Activated T-helper 9 cell treated with anti-CD3 and anti-CD28 coated beads, Interleukin-2, amount 50 U/mL, for 16 hours (primary cell): Measurements from ENCODE around the gene PRKG2.
"Not testable (repeated sequence)": the region's sequence is repeated elsewhere in the genome, so short reads cannot be mapped to it uniquely, and the experiment has no call there.

ENCODE experiments used
- DNase-seq: peaks from one replicate; pipeline ENCODE4 v3.0.0-alpha.2; 2020; ENCODE audit warnings: low read depth

PRKG2 gene

GRCh38 chr4:81162752-81163458, 52.1 kb downstream of the PRKG2 start:
- no peak for DNase-seq

GRCh38 chr4:81153714-81154323, 61.2 kb downstream of the PRKG2 start:
- DNase-seq = not testable (repeated sequence)

GRCh38 chr4:81152839-81153713, 61.9 kb downstream of the PRKG2 start:
- DNase-seq = no peak

- DNase-seq = no peak
Observed at GRCh38 chr4:81149976-81150375, 65.0 kb downstream of the PRKG2 start.

GRCh38 chr4:81148576-81148975, 66.4 kb downstream of the PRKG2 start:
- no peak for DNase-seq

- DNase-seq = no peak
Observed at GRCh38 chr4:81146466-81146865, 68.6 kb downstream of the PRKG2 start.

GRCh38 chr4:81143183-81143582, 71.8 kb downstream of the PRKG2 start:
- no peak for DNase-seq

- DNase-seq = no peak
Observed at GRCh38 chr4:81142744-81143143, 72.3 kb downstream of the PRKG2 start.

- DNase-seq = no peak
Observed at GRCh38 chr4:81137894-81138293, 77.1 kb downstream of the PRKG2 start.

- no peak for DNase-seq
Observed at GRCh38 chr4:81137446-81137845, 77.6 kb downstream of the PRKG2 start.

GRCh38 chr4:81136161-81136905, 78.7 kb downstream of the PRKG2 start:
- no peak for DNase-seq

GRCh38 chr4:81135501-81135900, 79.5 kb downstream of the PRKG2 start:
- no peak for DNase-seq

- DNase-seq = no peak
Observed at GRCh38 chr4:81131563-81131962, 83.5 kb downstream of the PRKG2 start.

GRCh38 chr4:81131066-81131465, 84.0 kb downstream of the PRKG2 start:
- no peak for DNase-seq

- DNase-seq = no peak
Observed at GRCh38 chr4:81130569-81130968, 84.5 kb downstream of the PRKG2 start.

- DNase-seq = no peak
Observed at GRCh38 chr4:81120055-81120454, 95.0 kb downstream of the PRKG2 start.

- DNase-seq = no peak
Observed at GRCh38 chr4:81118086-81118485, 96.9 kb downstream of the PRKG2 start.

- DNase-seq = no peak
Observed at GRCh38 chr4:81116566-81116965, 98.5 kb downstream of the PRKG2 start.

- DNase-seq = no peak
Observed at GRCh38 chr4:81113024-81113423, 102.0 kb downstream of the PRKG2 start.

- DNase-seq = no peak
Observed at GRCh38 chr4:81109356-81109755, 105.7 kb downstream of the PRKG2 start.

- DNase-seq = no peak
Observed at GRCh38 chr4:81106150-81106549, 108.9 kb downstream of the PRKG2 start.

GRCh38 chr4:81102107-81102506, 112.9 kb downstream of the PRKG2 start:
- no peak for DNase-seq
